Myocyte (in vitro differentiated cells): ENCODE results near the gene GLRX5. TPM values are rescaled to one million over a fixed set of nuclear protein-coding genes. Genes with fewer than 3 reads are reported as not detected.
"Not testable (repeated sequence)": the region's sequence is repeated elsewhere in the genome, so short reads cannot be mapped to it uniquely, and the experiment has no call there.

Experiments
- DNase-seq: peaks from one replicate; pipeline ENCODE4 v3.0.0-alpha.2; 2012; ENCODE audit warnings: low read depth
- total RNA-seq: library from RNA; depleted of rRNA; stranded (reverse); fragments of >200 nt; gene quantifications from 2 replicates; pipeline ENCODE4 v1.2.3, GENCODE V29; 2014

Gene GLRX5
- total RNA-seq, 1 donor from 2014 or later: 69.5 TPM

DNA sequence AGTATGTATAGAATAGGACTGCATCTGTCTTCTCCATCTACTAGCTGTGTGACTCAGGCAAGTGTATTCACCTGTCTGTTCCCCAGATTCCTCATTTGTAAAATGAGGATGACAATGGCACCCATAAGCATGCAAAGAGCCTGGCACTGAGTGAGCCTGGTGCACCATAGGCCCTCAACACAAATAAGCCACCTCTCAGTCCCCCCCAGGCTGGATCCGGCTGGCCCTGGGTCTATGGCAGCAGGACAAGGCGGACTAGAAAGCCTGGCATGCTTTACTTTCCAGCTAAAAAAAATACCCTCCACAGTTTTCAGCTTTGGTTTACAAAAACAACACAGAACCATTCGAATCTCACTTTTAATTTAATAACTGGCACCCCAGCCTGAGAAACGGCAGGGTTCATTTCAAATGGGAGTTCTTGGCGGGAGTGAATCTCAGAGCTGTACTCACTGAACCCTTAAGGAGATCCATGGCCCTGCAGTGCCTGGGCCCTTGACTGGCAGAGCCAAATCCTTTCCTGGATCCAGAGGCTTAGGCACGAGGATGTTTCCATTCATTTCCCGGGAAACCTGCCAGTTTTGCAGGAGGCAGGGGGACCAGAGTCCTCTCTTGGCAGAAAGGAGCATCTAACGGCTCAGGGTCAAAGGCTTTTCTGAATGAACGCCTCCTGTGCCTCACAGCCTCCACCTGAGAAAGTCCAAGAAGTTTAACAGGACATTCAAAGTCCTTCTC, 36.1 kb upstream of the GLRX5 start:
- DNase-seq: no peak

DNA sequence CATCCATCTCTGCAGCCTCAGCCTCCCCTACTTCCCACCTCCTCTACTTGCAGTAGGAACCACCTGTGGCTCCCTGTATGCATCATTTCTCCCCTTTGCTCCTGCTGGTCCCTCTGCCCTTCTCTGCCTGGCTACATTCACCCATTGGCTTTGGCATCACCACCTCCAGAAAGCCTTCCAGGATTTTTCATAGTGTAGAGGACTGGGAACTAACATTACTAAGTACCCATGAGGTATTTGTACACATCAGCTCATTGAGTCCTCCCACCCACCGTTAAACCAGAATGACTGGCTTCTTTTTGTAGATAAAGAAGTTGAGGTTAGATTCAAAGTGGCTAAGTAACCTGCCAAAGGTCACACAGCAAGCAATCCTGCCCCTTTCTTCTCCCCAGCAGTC, 35.5 kb upstream of the GLRX5 start:
- DNase-seq: no peak

- DNase-seq: no peak
These were observed 34.6 kb upstream of the GLRX5 start for GRCh38 chr14:95500201-95500681.

GRCh38 chr14:95500772-95501401, 34.0 kb upstream of the GLRX5 start:
- DNase-seq: peak; percentile 60

- no peak for DNase-seq
These were observed 32.4 kb upstream of the GLRX5 start for GRCh38 chr14:95502381-95502950.

GRCh38 chr14:95503365-95504134, 31.3 kb upstream of the GLRX5 start:
- DNase-seq: no peak

DNA sequence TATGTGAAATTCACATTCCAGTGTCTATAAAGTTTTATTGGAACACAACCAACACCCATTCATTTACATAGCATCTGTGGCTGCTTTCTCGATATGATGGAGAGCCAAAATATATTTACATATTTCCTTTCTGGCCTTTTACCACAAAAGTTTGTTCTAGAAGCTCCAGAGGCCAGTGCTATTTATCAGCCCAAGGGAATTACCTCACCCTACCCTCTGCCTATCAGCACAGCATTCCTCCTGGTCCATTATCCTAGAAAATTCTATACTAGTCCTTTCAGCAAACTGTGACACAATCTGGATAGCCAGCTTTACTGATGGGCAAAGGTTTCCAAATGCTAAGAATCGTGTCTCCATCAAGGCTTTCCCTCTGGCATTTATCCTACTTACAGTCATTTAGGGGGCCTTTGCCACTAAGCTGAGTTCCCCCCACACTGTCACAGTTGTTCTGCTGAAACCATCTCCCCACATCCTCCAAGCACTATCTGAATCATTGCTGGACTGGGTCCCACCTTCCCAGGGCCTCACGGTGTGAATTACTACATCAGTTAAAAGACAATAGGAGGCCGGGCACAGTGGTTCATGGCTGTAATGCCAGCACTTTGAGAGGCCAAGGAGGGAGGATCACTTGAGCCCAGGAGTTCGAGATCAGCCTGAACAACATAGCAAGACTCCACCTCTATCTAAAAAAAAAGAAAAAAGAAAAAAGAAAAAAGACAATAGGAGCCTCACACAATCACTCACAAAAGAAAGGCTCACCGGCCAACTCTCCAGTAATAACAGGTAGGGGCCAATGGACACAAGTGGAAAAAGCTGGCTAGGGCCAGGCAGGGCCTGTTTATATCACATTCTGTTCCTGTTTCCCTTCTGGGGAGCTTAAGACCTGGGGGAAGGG, 30.5 kb upstream of the GLRX5 start:
- DNase-seq: peak; percentile 62

- no peak for DNase-seq
These were observed 29.7 kb upstream of the GLRX5 start for GRCh38 chr14:95505030-95505589.

DNA sequence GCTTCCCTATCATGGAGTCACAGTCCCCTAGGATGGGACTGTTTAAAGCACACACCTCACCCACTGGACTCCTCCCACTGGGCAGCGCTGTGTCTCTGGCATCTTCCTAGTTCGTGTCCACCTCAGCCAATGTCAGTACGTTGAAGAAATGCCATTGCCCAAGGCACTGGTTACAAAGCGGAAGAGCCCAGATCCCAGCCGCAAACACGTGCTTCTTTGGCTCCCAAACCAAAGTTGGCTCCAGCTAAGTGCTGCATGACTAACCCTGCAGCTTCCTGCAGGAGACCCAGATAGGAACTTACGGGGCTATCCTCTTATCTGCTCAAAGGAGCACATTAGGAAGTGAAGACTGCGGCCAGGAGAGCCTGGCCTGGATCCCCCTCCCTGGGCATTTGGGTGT, 27.7 kb upstream of the GLRX5 start:
- peak; percentile 94 for DNase-seq

GRCh38 chr14:95507701-95508103, 27.1 kb upstream of the GLRX5 start:
- DNase-seq: peak; percentile 90

DNA sequence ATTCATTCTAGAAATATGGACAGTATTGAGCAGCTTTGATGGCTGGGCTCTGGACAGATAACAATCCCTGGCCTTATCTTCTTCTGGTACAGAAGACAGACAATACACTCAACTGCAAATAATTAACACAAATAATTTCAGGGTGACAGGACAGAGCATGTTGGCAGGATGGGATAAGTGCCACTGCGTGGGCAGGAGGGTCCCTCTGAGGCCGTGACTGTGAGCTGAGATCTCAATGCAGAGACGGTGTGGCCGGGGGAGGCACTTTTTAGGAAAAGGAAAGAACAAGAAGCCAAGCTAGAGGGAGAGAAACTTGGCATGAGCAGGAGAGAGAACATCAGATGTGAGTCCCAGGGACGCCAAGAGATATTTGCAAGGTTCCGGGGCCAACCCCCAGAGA, 26.5 kb upstream of the GLRX5 start:
- no peak for DNase-seq

GRCh38 chr14:95509495-95509894, 25.4 kb upstream of the GLRX5 start:
- DNase-seq: no peak

- not testable (repeated sequence) for DNase-seq
These were observed 24.5 kb upstream of the GLRX5 start for GRCh38 chr14:95510344-95510743.

- peak; percentile 54 for DNase-seq
These were observed 24.0 kb upstream of the GLRX5 start for GRCh38 chr14:95510804-95511203.

GRCh38 chr14:95511687-95512086, 23.2 kb upstream of the GLRX5 start:
- DNase-seq: no peak

DNA sequence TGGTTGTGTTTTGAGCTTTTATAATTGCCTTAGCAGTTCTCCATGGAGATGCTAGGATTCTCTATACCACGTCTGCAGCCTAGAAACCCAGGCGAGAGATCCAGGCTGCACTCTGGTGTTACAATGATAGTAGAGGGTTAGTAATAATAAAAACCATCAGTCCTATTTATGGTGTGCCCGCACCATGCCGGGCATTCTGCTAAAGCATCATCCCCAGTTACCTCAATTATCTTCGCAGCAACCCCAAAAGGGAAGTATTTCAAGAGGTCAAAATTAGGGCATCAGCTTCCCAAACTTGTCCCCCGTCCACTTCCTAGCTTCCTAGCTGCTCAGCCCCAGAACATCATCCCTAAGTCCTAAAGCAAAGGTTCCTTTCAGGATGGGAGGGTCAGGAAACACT, 21.6 kb upstream of the GLRX5 start:
- no peak for DNase-seq

- no peak for DNase-seq
These were observed 20.4 kb upstream of the GLRX5 start for GRCh38 chr14:95514131-95515079.

DNA sequence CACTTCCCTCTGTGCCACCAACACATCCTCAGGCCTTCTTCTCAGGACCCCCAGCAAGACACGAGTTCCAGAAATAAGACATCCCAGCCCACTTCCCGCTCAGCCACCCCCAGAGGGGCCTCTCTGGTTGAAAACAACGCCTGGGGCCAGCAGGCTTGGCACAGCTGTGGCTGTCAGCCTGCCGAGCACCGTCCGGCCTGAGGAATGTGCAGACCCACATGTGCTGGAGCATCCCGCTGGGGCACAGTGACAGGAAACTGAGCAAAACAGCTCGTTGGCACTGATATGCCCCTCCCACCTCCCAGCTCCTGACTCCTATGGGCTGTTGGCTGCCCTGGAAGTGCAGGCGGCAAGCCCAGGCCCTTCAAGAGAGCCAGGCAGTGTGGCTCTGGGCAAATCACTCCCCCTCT, 19.8 kb upstream of the GLRX5 start:
- DNase-seq: peak; percentile 86
